NCI-H69 (cell line): ENCODE data around the gene MYO9B.
A peak's percentile ranks its signal among the peaks of the same experiment; 100 is the strongest.
"Not testable (repeated sequence)": the region's sequence is repeated elsewhere in the genome, so short reads cannot be mapped to it uniquely, and the experiment has no call there.

Source experiments
- DNase-seq: peaks from one replicate; lab custom pipeline; 2025; lab: John Stamatoyannopoulos, UW

MYO9B gene

GRCh38 chr19:17091758-17092333 is 16.3 kb downstream of the MYO9B start:
- DNase-seq = no peak

- DNase-seq = no peak
Observed at GRCh38 chr19:17092696-17093095, 17.1 kb downstream of the MYO9B start.

- not testable (repeated sequence) for DNase-seq
Observed at GRCh38 chr19:17094694-17095093, 19.1 kb downstream of the MYO9B start.

GRCh38 chr19:17095141-17095919 is 19.8 kb downstream of the MYO9B start:
- no peak for DNase-seq

- DNase-seq = no peak
Observed at GRCh38 chr19:17097593-17098126, 22.1 kb downstream of the MYO9B start.

GRCh38 chr19:17098326-17098725 is 22.7 kb downstream of the MYO9B start:
- DNase-seq = no peak

GRCh38 chr19:17101686-17102628 is 26.4 kb downstream of the MYO9B start:
- DNase-seq = no peak

GRCh38 chr19:17103177-17103576 is 27.6 kb downstream of the MYO9B start:
- DNase-seq = peak; percentile 44

GRCh38 chr19:17104679-17105078 is 29.1 kb downstream of the MYO9B start:
- no peak for DNase-seq

- DNase-seq = no peak
Observed at GRCh38 chr19:17105556-17105955, 30.0 kb downstream of the MYO9B start.

GRCh38 chr19:17106964-17107363 is 31.4 kb downstream of the MYO9B start:
- not testable (repeated sequence) for DNase-seq

- peak; percentile 82 for DNase-seq
Observed at GRCh38 chr19:17107546-17108452, 32.2 kb downstream of the MYO9B start.

- DNase-seq = no peak
Observed at GRCh38 chr19:17108453-17108784, 32.8 kb downstream of the MYO9B start.

GRCh38 chr19:17109300-17109699 is 33.7 kb downstream of the MYO9B start:
- no peak for DNase-seq

GRCh38 chr19:17109962-17110598 is 34.5 kb downstream of the MYO9B start:
- DNase-seq = no peak

GRCh38 chr19:17110599-17110966 is 35.0 kb downstream of the MYO9B start:
- no peak for DNase-seq

- no peak for DNase-seq
Observed at GRCh38 chr19:17111766-17112165, 36.2 kb downstream of the MYO9B start.

GRCh38 chr19:17112271-17112670 is 36.7 kb downstream of the MYO9B start:
- DNase-seq = no peak

- DNase-seq = no peak
Observed at GRCh38 chr19:17112700-17113099, 37.1 kb downstream of the MYO9B start.

GRCh38 chr19:17113127-17113785 is 37.7 kb downstream of the MYO9B start:
- DNase-seq = no peak
